ENCODE measurements around the gene NPAS3. TPM values are rescaled to one million over a fixed set of nuclear protein-coding genes. Genes with fewer than 3 reads are reported as not detected.

NPAS3 gene
- total RNA-seq, 1 experiment from 2014 or later: 0.36 TPM

GRCh38 chr14:33736979-33737378 lies 798.3 kb downstream of the NPAS3 start:
- ATAC-seq (no peak), DNase-seq (no peak)
- Histone ChIP-seq H3K4me1 (ENCODE audit: insufficient read depth, low read length) (peaks cover 23% of the 10 kb centered on the region), H3K27ac (ENCODE audit: low read length) (peak overlapping the region; percentile 45), H3K27me3 (ENCODE audit: low read length) (no peaks in the 10 kb centered on the region), H3K4me2 (ENCODE audit: low read length) (peak overlapping the region; percentile 37), H3K79me2 (ENCODE audit: low read length) (no peaks in the 10 kb centered on the region), H3K9me2 (replicated peaks; ENCODE audit: low read length) (no peaks in the 10 kb centered on the region), H2AFZ (ENCODE audit: low read length) (no peak overlapping the region), H3K9me3 (ENCODE audit: low read length) (no peaks in the 10 kb centered on the region), H3F3A (ENCODE audit: low read length, unreplicated experiment) (peaks cover 5% of the 10 kb centered on the region), H3K36me3 (ENCODE audit: low read depth, low read length) (no peaks in the 10 kb centered on the region), H4K20me1 (ENCODE audit: low read length) (no peaks in the 10 kb centered on the region), H3K9ac (ENCODE audit: low read length) (no peak overlapping the region), H3K4me3 (ENCODE audit: low read length) (no peak overlapping the region)
- TF ChIP-seq EZH2 (IDR thresholded peaks at IDR 0.05; ENCODE audit: low read length, unreplicated experiment) (no peak), EZH2phosphoT487 (IDR thresholded peaks at IDR 0.05; ENCODE audit: borderline replicate concordance, low read length) (no peak), CTCF (conservative IDR thresholded peaks at IDR 0.05; ENCODE audit: low read depth, low read length) (no peak)
- POLR2A ChIA-PET (ENCODE audit: unreplicated experiment): no interaction called here
- CTCF ChIA-PET: no interaction called here
- no TSS peak for BruUV-seq (replicated peaks)
- intact Hi-C loops (cut with micrococcal nuclease): no loop called here

GRCh38 chr14:33737446-33737845 lies 798.8 kb downstream of the NPAS3 start:
- H3K9me2 ChIP-seq (replicated peaks; ENCODE audit: low read length): no peaks in the 10 kb centered on the region
- ATAC-seq: peak; percentile 92
- no peaks in the 10 kb centered on the region for H3K79me2 ChIP-seq (ENCODE audit: low read length)
- no peak overlapping the region for H3K9ac ChIP-seq (ENCODE audit: low read length)
- no peaks in the 10 kb centered on the region for H4K20me1 ChIP-seq (ENCODE audit: low read length)
- no peaks in the 10 kb centered on the region for H3K9me3 ChIP-seq (ENCODE audit: low read length)
- H3K36me3 ChIP-seq (ENCODE audit: low read depth, low read length): no peaks in the 10 kb centered on the region
- CTCF ChIA-PET: no interaction called here
- no peak overlapping the region for H2AFZ ChIP-seq (ENCODE audit: low read length)
- no peak overlapping the region for H3K4me3 ChIP-seq (ENCODE audit: low read length)
- BruUV-seq (replicated peaks): no TSS peak
- intact Hi-C loops (cut with micrococcal nuclease): no loop called here
- TF ChIP-seq EZH2phosphoT487 (IDR thresholded peaks at IDR 0.05; ENCODE audit: borderline replicate concordance, low read length) (no peak), CTCF (conservative IDR thresholded peaks at IDR 0.05; ENCODE audit: low read depth, low read length) (no peak)
- peak; percentile 83 for DNase-seq
- H3F3A ChIP-seq (ENCODE audit: low read length, unreplicated experiment): peaks cover 5% of the 10 kb centered on the region
- no peaks in the 10 kb centered on the region for H3K27me3 ChIP-seq (ENCODE audit: low read length)
- H3K4me1 ChIP-seq (ENCODE audit: insufficient read depth, low read length): peaks cover 23% of the 10 kb centered on the region
- POLR2A ChIA-PET (ENCODE audit: unreplicated experiment): no interaction called here
- H3K4me2 ChIP-seq (ENCODE audit: low read length): peak overlapping the region; percentile 37
- peak overlapping the region; percentile 45 for H3K27ac ChIP-seq (ENCODE audit: low read length)

- CTCF ChIA-PET: no interaction called here
Measured at GRCh38 chr14:33738029-33738428, 799.4 kb downstream of the NPAS3 start.

More at GRCh38 chr14:33738029-33738428, 799.4 kb downstream of the NPAS3 start:
- no peak overlapping the region for H3K9ac ChIP-seq (ENCODE audit: low read length)
- H3K36me3 ChIP-seq (ENCODE audit: low read depth, low read length): no peaks in the 10 kb centered on the region; the same call in 1 of the 2 replicates
- H3K4me1 ChIP-seq (ENCODE audit: insufficient read depth, low read length): peaks cover 23% of the 10 kb centered on the region
- no peaks in the 10 kb centered on the region for H3K79me2 ChIP-seq (ENCODE audit: low read length)
- no peaks in the 10 kb centered on the region for H4K20me1 ChIP-seq (ENCODE audit: low read length)
- H3K4me3 ChIP-seq (ENCODE audit: low read length): no peak overlapping the region
- H3K9me3 ChIP-seq (ENCODE audit: low read length): 0 out of 2 replicates have a peak, but pooled peaks cover 2% of the 10 kb centered on the region
- no peaks in the 10 kb centered on the region for H3K27me3 ChIP-seq (ENCODE audit: low read length)
- H3K27ac ChIP-seq (ENCODE audit: low read length): peak overlapping the region; percentile 44; the same call in 1 of the 2 replicates
- H3F3A ChIP-seq (ENCODE audit: low read length, unreplicated experiment): peaks cover 5% of the 10 kb centered on the region
- H3K4me2 ChIP-seq (ENCODE audit: low read length): no peak overlapping the region
- intact Hi-C loops (cut with micrococcal nuclease): no loop called here
- TF ChIP-seq EZH2 (IDR thresholded peaks at IDR 0.05; ENCODE audit: low read length, unreplicated experiment) (no peak), EZH2phosphoT487 (IDR thresholded peaks at IDR 0.05; ENCODE audit: borderline replicate concordance, low read length) (no peak), CTCF (conservative IDR thresholded peaks at IDR 0.05; ENCODE audit: low read depth, low read length) (no peak)
- ATAC-seq (no peak), DNase-seq (no peak)
- POLR2A ChIA-PET (ENCODE audit: unreplicated experiment): no interaction called here
- H2AFZ ChIP-seq (ENCODE audit: low read length): no peak overlapping the region
- H3K9me2 ChIP-seq (replicated peaks; ENCODE audit: low read length): no peaks in the 10 kb centered on the region
- no TSS peak for BruUV-seq (replicated peaks)

Measured in PC-3 (cell line).